Peyer's patch (tissue), 4 donors: ENCODE data around the gene SCN9A.

Source experiments
- CTCF ChIP-seq, 6 experiments: fragments of 450-650 bp in 4 of 6; fragments of 200-600 bp in 2 of 6; sonication (generic) in 1 of 6; IDR thresholded peaks; one replicate each; pipeline ENCODE4 v1.5.1; 2017 to 2019; ENCODE audit warnings: antibody characterized with exemption in 6 of 6, mild to moderate bottlenecking in 3 of 6, moderate library complexity in 1 of 6
- POLR2A ChIP-seq, 2 donors: fragments of 450-650 bp; IDR thresholded peaks; one replicate each; pipeline ENCODE4 v1.5.1; 2017; ENCODE audit warnings: antibody characterized with exemption in 2 of 2, mild to moderate bottlenecking in 2 of 2, moderate library complexity in 2 of 2

GRCh38 chr2:166302036-166302435, 73.7 kb downstream of the SCN9A start:
- TF ChIP-seq POLR2A (IDR thresholded peaks at IDR 0.05), result no peak
- no peak for TF ChIP-seq CTCF (IDR thresholded peaks at IDR 0.05)
